GM23338 (cell line): ENCODE results near the gene LRRC3C. TPM values are rescaled to one million over a fixed set of nuclear protein-coding genes. Genes with fewer than 3 reads are reported as not detected.
"Not testable (repeated sequence)": the region's sequence is repeated elsewhere in the genome, so short reads cannot be mapped to it uniquely, and the experiment has no call there.

ENCODE experiments used
- ATAC-seq: fragments of 200-7000 bp; cut with Tn5 transposase; 3 replicates; pipeline ENCODE4 v1.9.1; 2020
- DNase-seq: peaks from one replicate; pipeline ENCODE4 v3.0.0-alpha.2; 2015; ENCODE audit warnings: low spot score
- H2AFZ ChIP-seq: fragments of 200-600 bp; sonication (generic); 2 replicates; pipeline ENCODE4 v1.8.0; 2016; ENCODE audit warnings: antibody characterized with exemption, mild to moderate bottlenecking, moderate library complexity
- H3F3A ChIP-seq: fragments of 200-600 bp; sonication (generic); replicated peaks from 2 replicates; pipeline ENCODE4 v1.8.0; 2017; ENCODE audit warnings: antibody characterized with exemption, mixed run types, low read depth
- H3K27ac ChIP-seq: fragments of 200-600 bp; sonication (generic); 2 replicates; pipeline ENCODE4 v1.6.1; 2016; ENCODE audit warnings: low read depth
- H3K27me3 ChIP-seq: fragments of 200-600 bp; sonication (generic); 2 replicates; pipeline ENCODE4 v1.8.0; 2016; ENCODE audit warnings: mild to moderate bottlenecking, mixed run types, moderate library complexity; ENCODE audit not compliant: insufficient read depth
- H3K36me3 ChIP-seq: fragments of 200-600 bp; sonication (generic); 2 replicates; pipeline ENCODE4 v1.8.0; 2016; ENCODE audit warnings: mild to moderate bottlenecking; ENCODE audit not compliant: insufficient read depth
- H3K4me1 ChIP-seq: fragments of 200-600 bp; sonication (generic); 2 replicates; pipeline ENCODE4 v1.8.0; 2016; ENCODE audit warnings: mild to moderate bottlenecking, moderate library complexity; ENCODE audit not compliant: insufficient read depth
- H3K4me2 ChIP-seq: fragments of 200-600 bp; sonication (generic); 2 replicates; pipeline ENCODE4 v1.7.1; 2017; ENCODE audit warnings: mixed run types
- H3K4me3 ChIP-seq: fragments of 200-600 bp; sonication (generic); 2 replicates; pipeline ENCODE4 v1.6.1; 2016; ENCODE audit warnings: mixed run types
- H3K79me2 ChIP-seq: fragments of 200-600 bp; sonication (generic); replicated peaks from 2 replicates; pipeline ENCODE4 v1.8.0; 2017; ENCODE audit warnings: mild to moderate bottlenecking; ENCODE audit not compliant: insufficient read depth
- H3K9me2 ChIP-seq: fragments of 200-600 bp; sonication (generic); 2 replicates; pipeline ENCODE4 v1.8.0; 2017; ENCODE audit not compliant: insufficient read depth
- H4K20me1 ChIP-seq: fragments of 200-600 bp; sonication (generic); replicated peaks from 2 replicates; pipeline ENCODE4 v1.8.0; 2017; ENCODE audit warnings: mild to moderate bottlenecking; ENCODE audit not compliant: insufficient read depth
- H3K27ac Mint-ChIP-seq: 2 replicates; pipeline ENCODE4 v1.8.0; 2020; ENCODE audit warnings: inconsistent platforms, mild to moderate bottlenecking, moderate library complexity, mixed read lengths
- H3K27me3 Mint-ChIP-seq: 3 replicates; pipeline ENCODE4 v1.8.0; 2022; ENCODE audit warnings: low read depth, mild to moderate bottlenecking, moderate library complexity, mixed read lengths, inconsistent platforms; ENCODE audit not compliant: insufficient read depth, poor library complexity
- H3K36me3 Mint-ChIP-seq: 3 replicates; pipeline ENCODE4 v1.8.0; 2021; ENCODE audit warnings: low read depth, mild to moderate bottlenecking, inconsistent platforms, moderate library complexity, mixed read lengths
- H3K4me1 Mint-ChIP-seq: 3 replicates; pipeline ENCODE4 v1.8.0; 2020; ENCODE audit warnings: mild to moderate bottlenecking, inconsistent platforms, mixed read lengths
- H3K4me3 Mint-ChIP-seq: 3 replicates; pipeline ENCODE4 v1.8.0; 2021; ENCODE audit warnings: moderate library complexity, mild to moderate bottlenecking, inconsistent platforms, mixed read lengths
- H3K9me3 Mint-ChIP-seq: 3 replicates; pipeline ENCODE4 v1.8.0; 2020; ENCODE audit warnings: moderate library complexity, mild to moderate bottlenecking, inconsistent platforms, mixed read lengths
- EZH2 ChIP-seq: fragments of 200-600 bp; sonication (generic); IDR thresholded peaks from one replicate; pipeline ENCODE4 v1.8.0; 2017; ENCODE audit warnings: antibody characterized with exemption, mild to moderate bottlenecking, low read depth; ENCODE audit not compliant: unreplicated experiment
- EZH2phosphoT487 ChIP-seq: fragments of 200-600 bp; sonication (generic); IDR thresholded peaks from one replicate; pipeline ENCODE4 v1.8.1; 2018; ENCODE audit warnings: antibody characterized with exemption; ENCODE audit not compliant: unreplicated experiment
- STAT1 ChIP-seq: IDR thresholded peaks from one replicate; pipeline ENCODE4 v1.6.1; 2016; ENCODE audit warnings: antibody characterized with exemption; ENCODE audit not compliant: unreplicated experiment
- ZNF331 ChIP-seq: fragments of 250-450 bp; sonication (Bioruptor Pico); IDR thresholded peaks from 2 replicates; pipeline ENCODE4 v1.5.0; 2020; ENCODE audit warnings: low read depth, mild to moderate bottlenecking, moderate library complexity
- polyA plus RNA-seq: library from polyadenylated mRNA; unstranded; fragments of >200 nt; fragmentation: Nextera tagmentation; extraction: Ambion mirVana; gene quantifications from 2 replicates; pipeline ENCODE4 v1.2.1, GENCODE V29; 2016
- total RNA-seq: library from RNA; depleted of rRNA; stranded (reverse); fragments of >200 nt; shearing (Covaris generic); gene quantifications from 2 replicates; pipeline ENCODE4 v1.2.3, GENCODE V29; 2014
- TF ChIP-seq, protein P1 (sequence below): IDR thresholded peaks from one replicate; pipeline ENCODE4 v1.6.1; 2018; ENCODE audit warnings: antibody characterized with exemption; ENCODE audit not compliant: unreplicated experiment
- TF ChIP-seq, protein P2 (sequence below), 2 experiments: fragments of 200-600 bp in 1 of 2; sonication (generic) in 1 of 2; conservative IDR thresholded peaks; 2 replicates each; pipeline versions ENCODE4 v1.5.1 to v1.6.1; 2016 to 2017; ENCODE audit warnings: antibody characterized with exemption in 2 of 2, low read depth in 2 of 2, mild to moderate bottlenecking in 2 of 2, moderate library complexity in 1 of 2
- TF ChIP-seq, protein P3 (sequence below): fragments of 250-450 bp; sonication (Bioruptor Pico); IDR thresholded peaks from 2 replicates; pipeline ENCODE4 v1.5.0; 2020; ENCODE audit warnings: mild to moderate bottlenecking, moderate library complexity

Gene LRRC3C
- total and polyA plus RNA-seq, 2 experiments from 2014 or later = 0.24 TPM; not detected in 1

DNA sequence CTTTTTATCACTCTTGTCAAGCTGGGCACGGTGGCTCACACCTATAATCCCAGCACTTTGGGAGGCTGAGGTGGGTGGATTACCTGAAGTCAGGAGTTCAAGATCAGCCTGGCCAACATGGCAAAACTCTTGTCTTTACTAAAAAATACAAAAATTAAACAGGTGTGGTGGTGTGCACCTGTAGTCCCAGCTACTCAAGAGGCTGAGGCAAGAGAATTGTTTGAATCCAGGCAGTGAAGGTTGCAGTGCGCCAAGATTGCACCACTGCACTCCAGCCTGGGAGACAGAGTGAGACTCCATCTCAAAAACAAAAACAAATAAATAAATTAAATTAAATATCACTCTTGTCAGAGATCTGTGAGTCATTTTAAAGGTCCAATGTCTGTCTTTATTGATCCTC lies 25.5 kb upstream of the LRRC3C start:
- H4K20me1 ChIP-seq, H3K9me2 ChIP-seq, H3K4me3 ChIP-seq, H3K4me1 Mint-ChIP-seq, DNase-seq, H3K36me3 ChIP-seq, H3K27ac Mint-ChIP-seq, H2AFZ ChIP-seq, ATAC-seq, H3K36me3 Mint-ChIP-seq, H3K27me3 ChIP-seq, H3K4me3 Mint-ChIP-seq, H3F3A ChIP-seq, H3K4me1 ChIP-seq, H3K27me3 Mint-ChIP-seq, H3K79me2 ChIP-seq, H3K9me3 Mint-ChIP-seq, H3K27ac ChIP-seq, H3K4me2 ChIP-seq: not testable (repeated sequence)

DNA sequence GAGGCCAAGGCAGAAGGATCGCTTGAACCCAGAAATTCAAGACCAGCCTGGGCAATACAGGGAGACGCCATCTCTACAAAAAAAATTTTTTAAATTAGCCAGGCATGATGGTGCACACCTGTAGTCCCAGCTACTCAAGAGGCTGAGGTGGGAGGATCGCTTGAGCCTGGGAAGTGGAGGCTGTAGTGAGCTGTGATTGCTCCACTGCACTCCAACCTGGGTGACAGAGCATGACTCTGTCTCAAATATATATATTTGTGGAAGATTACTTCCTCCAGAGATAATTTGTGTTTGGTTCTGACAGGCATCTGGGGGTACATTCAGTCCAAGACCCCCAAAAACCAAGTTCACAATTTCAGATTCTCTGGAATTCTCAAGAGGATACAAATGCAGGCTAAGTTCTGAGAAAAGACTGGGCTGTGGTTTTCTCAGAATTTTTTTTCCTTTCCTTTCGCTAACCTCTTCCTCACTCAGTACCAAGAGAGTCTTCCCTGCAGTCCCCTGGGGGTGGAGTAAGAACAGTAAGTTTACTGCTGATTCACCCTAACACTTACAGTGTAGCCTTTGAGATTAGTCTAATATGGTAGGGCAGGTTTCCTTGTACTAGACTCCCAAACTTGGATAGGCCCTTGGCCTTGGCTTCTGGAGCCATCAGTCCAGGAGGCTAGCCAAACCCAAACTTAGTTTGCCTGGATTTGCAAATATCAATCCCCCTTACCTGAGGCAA lies 24.2 kb upstream of the LRRC3C start:
- no peak for ATAC-seq

More for the DNA sequence above, 24.2 kb upstream of the LRRC3C start:
- no peaks in the 10 kb centered on the region for H3F3A ChIP-seq
- no peak overlapping the region for H3K4me3 ChIP-seq
- no peak overlapping the region for H3K27ac ChIP-seq
- no peaks in the 10 kb centered on the region for H3K27me3 ChIP-seq
- Mint-ChIP-seq H3K27ac (no peak overlapping the region), H3K4me3 (no peak overlapping the region), H3K27me3 (peaks cover 4% of the 10 kb centered on the region), H3K36me3 (peaks cover 2% of the 10 kb centered on the region; the same call in 1 of the 3 replicates), H3K9me3 (no peaks in the 10 kb centered on the region), H3K4me1 (no peaks in the 10 kb centered on the region)
- H3K4me2 ChIP-seq = no peak overlapping the region
- no peaks in the 10 kb centered on the region for H3K79me2 ChIP-seq
- TF ChIP-seq, protein P1, sequence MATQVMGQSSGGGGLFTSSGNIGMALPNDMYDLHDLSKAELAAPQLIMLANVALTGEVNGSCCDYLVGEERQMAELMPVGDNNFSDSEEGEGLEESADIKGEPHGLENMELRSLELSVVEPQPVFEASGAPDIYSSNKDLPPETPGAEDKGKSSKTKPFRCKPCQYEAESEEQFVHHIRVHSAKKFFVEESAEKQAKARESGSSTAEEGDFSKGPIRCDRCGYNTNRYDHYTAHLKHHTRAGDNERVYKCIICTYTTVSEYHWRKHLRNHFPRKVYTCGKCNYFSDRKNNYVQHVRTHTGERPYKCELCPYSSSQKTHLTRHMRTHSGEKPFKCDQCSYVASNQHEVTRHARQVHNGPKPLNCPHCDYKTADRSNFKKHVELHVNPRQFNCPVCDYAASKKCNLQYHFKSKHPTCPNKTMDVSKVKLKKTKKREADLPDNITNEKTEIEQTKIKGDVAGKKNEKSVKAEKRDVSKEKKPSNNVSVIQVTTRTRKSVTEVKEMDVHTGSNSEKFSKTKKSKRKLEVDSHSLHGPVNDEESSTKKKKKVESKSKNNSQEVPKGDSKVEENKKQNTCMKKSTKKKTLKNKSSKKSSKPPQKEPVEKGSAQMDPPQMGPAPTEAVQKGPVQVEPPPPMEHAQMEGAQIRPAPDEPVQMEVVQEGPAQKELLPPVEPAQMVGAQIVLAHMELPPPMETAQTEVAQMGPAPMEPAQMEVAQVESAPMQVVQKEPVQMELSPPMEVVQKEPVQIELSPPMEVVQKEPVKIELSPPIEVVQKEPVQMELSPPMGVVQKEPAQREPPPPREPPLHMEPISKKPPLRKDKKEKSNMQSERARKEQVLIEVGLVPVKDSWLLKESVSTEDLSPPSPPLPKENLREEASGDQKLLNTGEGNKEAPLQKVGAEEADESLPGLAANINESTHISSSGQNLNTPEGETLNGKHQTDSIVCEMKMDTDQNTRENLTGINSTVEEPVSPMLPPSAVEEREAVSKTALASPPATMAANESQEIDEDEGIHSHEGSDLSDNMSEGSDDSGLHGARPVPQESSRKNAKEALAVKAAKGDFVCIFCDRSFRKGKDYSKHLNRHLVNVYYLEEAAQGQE = no peak
- TF ChIP-seq, protein P2, sequence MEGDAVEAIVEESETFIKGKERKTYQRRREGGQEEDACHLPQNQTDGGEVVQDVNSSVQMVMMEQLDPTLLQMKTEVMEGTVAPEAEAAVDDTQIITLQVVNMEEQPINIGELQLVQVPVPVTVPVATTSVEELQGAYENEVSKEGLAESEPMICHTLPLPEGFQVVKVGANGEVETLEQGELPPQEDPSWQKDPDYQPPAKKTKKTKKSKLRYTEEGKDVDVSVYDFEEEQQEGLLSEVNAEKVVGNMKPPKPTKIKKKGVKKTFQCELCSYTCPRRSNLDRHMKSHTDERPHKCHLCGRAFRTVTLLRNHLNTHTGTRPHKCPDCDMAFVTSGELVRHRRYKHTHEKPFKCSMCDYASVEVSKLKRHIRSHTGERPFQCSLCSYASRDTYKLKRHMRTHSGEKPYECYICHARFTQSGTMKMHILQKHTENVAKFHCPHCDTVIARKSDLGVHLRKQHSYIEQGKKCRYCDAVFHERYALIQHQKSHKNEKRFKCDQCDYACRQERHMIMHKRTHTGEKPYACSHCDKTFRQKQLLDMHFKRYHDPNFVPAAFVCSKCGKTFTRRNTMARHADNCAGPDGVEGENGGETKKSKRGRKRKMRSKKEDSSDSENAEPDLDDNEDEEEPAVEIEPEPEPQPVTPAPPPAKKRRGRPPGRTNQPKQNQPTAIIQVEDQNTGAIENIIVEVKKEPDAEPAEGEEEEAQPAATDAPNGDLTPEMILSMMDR (conservative IDR thresholded peaks at IDR 0.05; ENCODE audit: low read depth in 2 of 2) = no peak
- TF ChIP-seq, protein P3, sequence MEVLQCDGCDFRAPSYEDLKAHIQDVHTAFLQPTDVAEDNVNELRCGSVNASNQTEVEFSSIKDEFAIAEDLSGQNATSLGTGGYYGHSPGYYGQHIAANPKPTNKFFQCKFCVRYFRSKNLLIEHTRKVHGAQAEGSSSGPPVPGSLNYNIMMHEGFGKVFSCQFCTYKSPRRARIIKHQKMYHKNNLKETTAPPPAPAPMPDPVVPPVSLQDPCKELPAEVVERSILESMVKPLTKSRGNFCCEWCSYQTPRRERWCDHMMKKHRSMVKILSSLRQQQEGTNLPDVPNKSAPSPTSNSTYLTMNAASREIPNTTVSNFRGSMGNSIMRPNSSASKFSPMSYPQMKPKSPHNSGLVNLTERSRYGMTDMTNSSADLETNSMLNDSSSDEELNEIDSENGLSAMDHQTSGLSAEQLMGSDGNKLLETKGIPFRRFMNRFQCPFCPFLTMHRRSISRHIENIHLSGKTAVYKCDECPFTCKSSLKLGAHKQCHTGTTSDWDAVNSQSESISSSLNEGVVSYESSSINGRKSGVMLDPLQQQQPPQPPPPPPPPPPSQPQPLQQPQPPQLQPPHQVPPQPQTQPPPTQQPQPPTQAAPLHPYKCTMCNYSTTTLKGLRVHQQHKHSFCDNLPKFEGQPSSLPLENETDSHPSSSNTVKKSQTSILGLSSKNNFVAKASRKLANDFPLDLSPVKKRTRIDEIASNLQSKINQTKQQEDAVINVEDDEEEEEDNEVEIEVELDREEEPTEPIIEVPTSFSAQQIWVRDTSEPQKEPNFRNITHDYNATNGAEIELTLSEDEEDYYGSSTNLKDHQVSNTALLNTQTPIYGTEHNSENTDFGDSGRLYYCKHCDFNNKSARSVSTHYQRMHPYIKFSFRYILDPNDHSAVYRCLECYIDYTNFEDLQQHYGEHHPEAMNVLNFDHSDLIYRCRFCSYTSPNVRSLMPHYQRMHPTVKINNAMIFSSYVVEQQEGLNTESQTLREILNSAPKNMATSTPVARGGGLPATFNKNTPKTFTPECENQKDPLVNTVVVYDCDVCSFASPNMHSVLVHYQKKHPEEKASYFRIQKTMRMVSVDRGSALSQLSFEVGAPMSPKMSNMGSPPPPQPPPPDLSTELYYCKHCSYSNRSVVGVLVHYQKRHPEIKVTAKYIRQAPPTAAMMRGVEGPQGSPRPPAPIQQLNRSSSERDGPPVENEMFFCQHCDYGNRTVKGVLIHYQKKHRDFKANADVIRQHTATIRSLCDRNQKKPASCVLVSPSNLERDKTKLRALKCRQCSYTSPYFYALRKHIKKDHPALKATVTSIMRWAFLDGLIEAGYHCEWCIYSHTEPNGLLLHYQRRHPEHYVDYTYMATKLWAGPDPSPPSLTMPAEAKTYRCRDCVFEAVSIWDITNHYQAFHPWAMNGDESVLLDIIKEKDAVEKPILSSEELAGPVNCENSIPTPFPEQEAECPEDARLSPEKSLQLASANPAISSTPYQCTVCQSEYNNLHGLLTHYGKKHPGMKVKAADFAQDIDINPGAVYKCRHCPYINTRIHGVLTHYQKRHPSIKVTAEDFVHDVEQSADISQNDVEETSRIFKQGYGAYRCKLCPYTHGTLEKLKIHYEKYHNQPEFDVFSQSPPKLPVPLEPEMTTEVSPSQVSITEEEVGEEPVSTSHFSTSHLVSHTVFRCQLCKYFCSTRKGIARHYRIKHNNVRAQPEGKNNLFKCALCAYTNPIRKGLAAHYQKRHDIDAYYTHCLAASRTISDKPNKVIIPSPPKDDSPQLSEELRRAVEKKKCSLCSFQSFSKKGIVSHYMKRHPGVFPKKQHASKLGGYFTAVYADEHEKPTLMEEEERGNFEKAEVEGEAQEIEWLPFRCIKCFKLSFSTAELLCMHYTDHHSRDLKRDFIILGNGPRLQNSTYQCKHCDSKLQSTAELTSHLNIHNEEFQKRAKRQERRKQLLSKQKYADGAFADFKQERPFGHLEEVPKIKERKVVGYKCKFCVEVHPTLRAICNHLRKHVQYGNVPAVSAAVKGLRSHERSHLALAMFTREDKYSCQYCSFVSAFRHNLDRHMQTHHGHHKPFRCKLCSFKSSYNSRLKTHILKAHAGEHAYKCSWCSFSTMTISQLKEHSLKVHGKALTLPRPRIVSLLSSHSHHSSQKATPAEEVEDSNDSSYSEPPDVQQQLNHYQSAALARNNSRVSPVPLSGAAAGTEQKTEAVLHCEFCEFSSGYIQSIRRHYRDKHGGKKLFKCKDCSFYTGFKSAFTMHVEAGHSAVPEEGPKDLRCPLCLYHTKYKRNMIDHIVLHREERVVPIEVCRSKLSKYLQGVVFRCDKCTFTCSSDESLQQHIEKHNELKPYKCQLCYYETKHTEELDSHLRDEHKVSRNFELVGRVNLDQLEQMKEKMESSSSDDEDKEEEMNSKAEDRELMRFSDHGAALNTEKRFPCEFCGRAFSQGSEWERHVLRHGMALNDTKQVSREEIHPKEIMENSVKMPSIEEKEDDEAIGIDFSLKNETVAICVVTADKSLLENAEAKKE (CRISPR knock-in tag) = no peak
- TF ChIP-seq EZH2 = no peak
- TF ChIP-seq ZNF331 (CRISPR knock-in tag) = no peak
- no peak for TF ChIP-seq STAT1
- TF ChIP-seq EZH2phosphoT487 = no peak
- H3K36me3 ChIP-seq = no peaks in the 10 kb centered on the region
- no peak overlapping the region for H2AFZ ChIP-seq
- H3K4me1 ChIP-seq = no peaks in the 10 kb centered on the region
- no peaks in the 10 kb centered on the region for H4K20me1 ChIP-seq
- no peaks in the 10 kb centered on the region for H3K9me2 ChIP-seq
- no peak for DNase-seq
